ENCODE data around the gene GPC1. TPM values are rescaled to one million over a fixed set of nuclear protein-coding genes. Genes with fewer than 3 reads are reported as not detected.

The GPC1 gene
- total and polyA plus RNA-seq, 2 experiments from 2014 or later = 57.8 to 80.9 TPM

DNA sequence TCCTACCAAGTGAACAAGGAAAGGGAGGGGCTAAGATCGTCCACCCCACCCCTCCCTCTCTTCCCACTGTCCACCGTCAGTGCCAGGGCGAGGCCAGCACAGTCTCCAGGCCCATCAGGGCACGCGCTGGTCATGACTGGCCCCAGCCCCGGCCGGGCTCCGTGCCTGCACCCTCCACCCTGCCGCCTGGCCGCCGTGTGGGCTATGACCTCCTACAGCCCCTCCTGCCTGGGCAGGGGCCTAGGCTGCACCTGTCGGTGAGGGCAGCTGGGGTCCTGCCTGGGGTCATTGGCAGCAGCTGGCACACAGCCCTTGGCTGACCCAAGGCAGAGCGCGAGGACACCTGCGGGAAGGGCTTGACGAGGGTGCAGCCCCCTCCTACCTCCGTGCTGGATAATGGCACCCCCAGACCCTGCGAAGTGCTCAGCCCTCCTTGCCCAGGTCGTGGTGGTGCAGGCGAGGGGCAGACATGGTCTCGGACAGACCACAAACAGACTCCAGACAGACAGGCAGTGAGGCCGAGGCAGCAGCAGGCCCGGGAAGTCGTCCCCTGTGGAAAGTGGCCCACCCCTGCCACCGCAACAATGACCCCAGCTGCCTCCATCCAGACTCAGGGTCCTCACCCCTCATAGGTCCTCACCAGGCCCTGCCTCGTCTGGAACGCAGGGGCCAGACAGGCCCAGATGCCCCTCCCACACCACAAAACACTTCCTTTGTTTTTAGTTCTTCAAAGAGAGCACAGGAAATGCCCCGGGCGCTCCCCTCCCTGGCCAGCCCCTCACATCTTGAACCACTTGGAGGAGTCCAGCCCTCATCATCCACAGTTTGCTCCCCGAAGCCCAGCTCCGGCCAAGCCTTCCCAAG, 43.1 kb upstream of the GPC1 start:
- TF ChIP-seq, protein P1, sequence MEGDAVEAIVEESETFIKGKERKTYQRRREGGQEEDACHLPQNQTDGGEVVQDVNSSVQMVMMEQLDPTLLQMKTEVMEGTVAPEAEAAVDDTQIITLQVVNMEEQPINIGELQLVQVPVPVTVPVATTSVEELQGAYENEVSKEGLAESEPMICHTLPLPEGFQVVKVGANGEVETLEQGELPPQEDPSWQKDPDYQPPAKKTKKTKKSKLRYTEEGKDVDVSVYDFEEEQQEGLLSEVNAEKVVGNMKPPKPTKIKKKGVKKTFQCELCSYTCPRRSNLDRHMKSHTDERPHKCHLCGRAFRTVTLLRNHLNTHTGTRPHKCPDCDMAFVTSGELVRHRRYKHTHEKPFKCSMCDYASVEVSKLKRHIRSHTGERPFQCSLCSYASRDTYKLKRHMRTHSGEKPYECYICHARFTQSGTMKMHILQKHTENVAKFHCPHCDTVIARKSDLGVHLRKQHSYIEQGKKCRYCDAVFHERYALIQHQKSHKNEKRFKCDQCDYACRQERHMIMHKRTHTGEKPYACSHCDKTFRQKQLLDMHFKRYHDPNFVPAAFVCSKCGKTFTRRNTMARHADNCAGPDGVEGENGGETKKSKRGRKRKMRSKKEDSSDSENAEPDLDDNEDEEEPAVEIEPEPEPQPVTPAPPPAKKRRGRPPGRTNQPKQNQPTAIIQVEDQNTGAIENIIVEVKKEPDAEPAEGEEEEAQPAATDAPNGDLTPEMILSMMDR (IDR thresholded peaks at IDR 0.05; ENCODE audit: low read depth, low read length) = no peak
- Histone ChIP-seq H3K4me3 (no peak overlapping the region), H3K9me3 (ENCODE audit: low read depth) (no peaks in the 10 kb centered on the region), H3K36me3 (no peaks in the 10 kb centered on the region), H3K27ac (no peak overlapping the region), H3K27me3 (no peaks in the 10 kb centered on the region), H3K4me1 (ENCODE audit: low read depth) (no peaks in the 10 kb centered on the region)
- DNase-seq (ENCODE audit: low read depth in 1 of 2, low spot score in 1 of 2) = peak in 1 of 2 donors; percentile 29

GRCh38 chr2:240392948-240393830, 42.3 kb upstream of the GPC1 start:
- H3K4me1 ChIP-seq (ENCODE audit: low read depth) = no peaks in the 10 kb centered on the region
- H3K9me3 ChIP-seq (ENCODE audit: low read depth) = no peaks in the 10 kb centered on the region
- H3K4me3 ChIP-seq = no peak overlapping the region
- H3K27ac ChIP-seq = no peak overlapping the region
- DNase-seq (ENCODE audit: low read depth in 1 of 2, low spot score in 1 of 2) = no peak
- H3K27me3 ChIP-seq = no peaks in the 10 kb centered on the region
- no peaks in the 10 kb centered on the region for H3K36me3 ChIP-seq
- TF ChIP-seq, protein P1 (IDR thresholded peaks at IDR 0.05; ENCODE audit: low read depth, low read length) = no peak

GRCh38 chr2:240393831-240394410, 41.5 kb upstream of the GPC1 start:
- no peak overlapping the region for H3K27ac ChIP-seq
- H3K27me3 ChIP-seq = no peaks in the 10 kb centered on the region
- H3K9me3 ChIP-seq (ENCODE audit: low read depth) = no peaks in the 10 kb centered on the region
- H3K4me1 ChIP-seq (ENCODE audit: low read depth) = no peaks in the 10 kb centered on the region
- H3K36me3 ChIP-seq = no peaks in the 10 kb centered on the region
- no peak for DNase-seq (ENCODE audit: low read depth in 1 of 2, low spot score in 1 of 2)
- H3K4me3 ChIP-seq = no peak overlapping the region
- TF ChIP-seq, protein P1 (IDR thresholded peaks at IDR 0.05; ENCODE audit: low read depth, low read length) = no peak

GRCh38 chr2:240394549-240394948, 40.9 kb upstream of the GPC1 start:
- H3K4me3 ChIP-seq = no peak overlapping the region
- H3K36me3 ChIP-seq = no peaks in the 10 kb centered on the region
- no peaks in the 10 kb centered on the region for H3K9me3 ChIP-seq (ENCODE audit: low read depth)
- no peaks in the 10 kb centered on the region for H3K27me3 ChIP-seq
- DNase-seq (ENCODE audit: low read depth in 1 of 2, low spot score in 1 of 2) = no peak
- no peaks in the 10 kb centered on the region for H3K4me1 ChIP-seq (ENCODE audit: low read depth)
- no peak overlapping the region for H3K27ac ChIP-seq
- TF ChIP-seq, protein P1 (IDR thresholded peaks at IDR 0.05; ENCODE audit: low read depth, low read length) = no peak

- DNase-seq (ENCODE audit: low read depth in 1 of 2, low spot score in 1 of 2) = no peak
Measured at GRCh38 chr2:240395448-240395847, 40.0 kb upstream of the GPC1 start.

More at GRCh38 chr2:240395448-240395847, 40.0 kb upstream of the GPC1 start:
- TF ChIP-seq, protein P1 (IDR thresholded peaks at IDR 0.05; ENCODE audit: low read depth, low read length) = no peak
- H3K36me3 ChIP-seq = no peaks in the 10 kb centered on the region
- no peak overlapping the region for H3K27ac ChIP-seq
- no peak overlapping the region for H3K4me3 ChIP-seq
- H3K4me1 ChIP-seq (ENCODE audit: low read depth) = no peaks in the 10 kb centered on the region
- no peaks in the 10 kb centered on the region for H3K9me3 ChIP-seq (ENCODE audit: low read depth)
- H3K27me3 ChIP-seq = no peaks in the 10 kb centered on the region
